HFFc6 (cell line): Measurements from ENCODE around the gene MGP. TPM values are rescaled to one million over a fixed set of nuclear protein-coding genes. Genes with fewer than 3 reads are reported as not detected.
A peak's percentile ranks its signal among the peaks of the same experiment; 100 is the strongest.

Source experiments
- DNase-seq: peaks from one replicate; pipeline ENCODE4 v3.0.0-alpha.2; 2018
- H3K27ac Mint-ChIP-seq: 2 replicates; pipeline ENCODE4 v1.8.0; 2020; ENCODE audit warnings: mild to moderate bottlenecking, mixed read lengths
- H3K27me3 Mint-ChIP-seq: 2 replicates; pipeline ENCODE4 v1.8.0; 2021; ENCODE audit warnings: mild to moderate bottlenecking, moderate library complexity, mixed read lengths; ENCODE audit not compliant: insufficient read depth
- H3K36me3 Mint-ChIP-seq: 2 replicates; pipeline ENCODE4 v1.8.0; 2021; ENCODE audit warnings: low read depth, mixed read lengths
- H3K4me1 Mint-ChIP-seq: 2 replicates; pipeline ENCODE4 v1.8.0; 2020; ENCODE audit warnings: low read depth, mixed read lengths
- H3K4me3 Mint-ChIP-seq: 2 replicates; pipeline ENCODE4 v1.8.0; 2020; ENCODE audit warnings: mild to moderate bottlenecking, moderate library complexity, mixed read lengths
- H3K9me3 Mint-ChIP-seq: 2 replicates; pipeline ENCODE4 v1.8.0; 2020; ENCODE audit warnings: mild to moderate bottlenecking, mixed read lengths
- long read RNA-seq: library from polyadenylated mRNA; unstranded; transcript quantifications from one replicate; pipeline ENCODE4 v2.0.0, GENCODE V29; 2019
- total RNA-seq, 6 experiments: library from RNA; stranded (reverse); fragmentation: NEBNext Ultra II Directional; extraction: Animal tissue kit (Norgen Biotek cat#: 25700); gene quantifications; 2 replicates in 1 of 6; 3 replicates in 5 of 6; pipeline ENCODE4 v1.2.3, GENCODE V29; 2021
- TF ChIP-seq, protein P1 (sequence below): fragments of 200-600 bp; sonication (generic); IDR thresholded peaks from 2 replicates; pipeline ENCODE4 v1.5.0; 2021; ENCODE audit warnings: antibody characterized with exemption, mild to moderate bottlenecking

MGP gene
- total RNA-seq = under 1 TPM in 2 of 6 experiments, not detected in 4; 0.46 to 0.60 TPM
- long read RNA-seq = 0 reads

- DNase-seq = no peak
- H3K27me3 Mint-ChIP-seq = peaks cover 19% of the 10 kb centered on the region
- TF ChIP-seq, protein P1, sequence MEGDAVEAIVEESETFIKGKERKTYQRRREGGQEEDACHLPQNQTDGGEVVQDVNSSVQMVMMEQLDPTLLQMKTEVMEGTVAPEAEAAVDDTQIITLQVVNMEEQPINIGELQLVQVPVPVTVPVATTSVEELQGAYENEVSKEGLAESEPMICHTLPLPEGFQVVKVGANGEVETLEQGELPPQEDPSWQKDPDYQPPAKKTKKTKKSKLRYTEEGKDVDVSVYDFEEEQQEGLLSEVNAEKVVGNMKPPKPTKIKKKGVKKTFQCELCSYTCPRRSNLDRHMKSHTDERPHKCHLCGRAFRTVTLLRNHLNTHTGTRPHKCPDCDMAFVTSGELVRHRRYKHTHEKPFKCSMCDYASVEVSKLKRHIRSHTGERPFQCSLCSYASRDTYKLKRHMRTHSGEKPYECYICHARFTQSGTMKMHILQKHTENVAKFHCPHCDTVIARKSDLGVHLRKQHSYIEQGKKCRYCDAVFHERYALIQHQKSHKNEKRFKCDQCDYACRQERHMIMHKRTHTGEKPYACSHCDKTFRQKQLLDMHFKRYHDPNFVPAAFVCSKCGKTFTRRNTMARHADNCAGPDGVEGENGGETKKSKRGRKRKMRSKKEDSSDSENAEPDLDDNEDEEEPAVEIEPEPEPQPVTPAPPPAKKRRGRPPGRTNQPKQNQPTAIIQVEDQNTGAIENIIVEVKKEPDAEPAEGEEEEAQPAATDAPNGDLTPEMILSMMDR = no peak
- peaks cover 21% of the 10 kb centered on the region for H3K4me1 Mint-ChIP-seq
- no peaks in the 10 kb centered on the region for H3K9me3 Mint-ChIP-seq
- H3K36me3 Mint-ChIP-seq = no peaks in the 10 kb centered on the region
- peak within 1 kb of the TSS; percentile 66 for H3K4me3 Mint-ChIP-seq
- H3K27ac Mint-ChIP-seq = no peak within 1 kb of the TSS
These were observed at the start of gene MGP for GRCh38 chr12:14885718-14886221. Gene MGP, minus strand, starts transcription at chr12:14885854. Its CDS starts 63 bp downstream, at chr12:14885791.

DNA sequence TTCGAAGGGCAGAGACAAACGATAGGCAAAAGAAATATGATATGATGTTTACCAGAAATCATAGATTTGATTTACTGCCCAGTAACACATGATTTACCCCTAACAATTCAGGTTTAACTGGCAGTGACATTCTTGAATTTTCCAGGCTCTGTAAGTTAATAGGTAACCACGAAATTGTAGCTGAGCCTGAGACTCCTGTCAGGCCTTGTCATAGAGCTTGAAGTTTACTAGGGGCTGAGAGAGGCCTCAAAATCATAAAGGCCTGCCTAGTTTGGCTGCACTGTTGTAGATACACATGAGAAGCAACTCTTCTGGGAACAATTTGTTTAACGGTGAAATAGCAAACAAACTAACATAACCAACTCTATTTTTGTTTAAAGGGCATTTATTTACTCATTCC is 49.4 kb upstream of the MGP start:
- no peak for DNase-seq
- Mint-ChIP-seq H3K4me3 (no peak overlapping the region), H3K36me3 (no peaks in the 10 kb centered on the region), H3K9me3 (no peaks in the 10 kb centered on the region), H3K4me1 (peaks cover 4% of the 10 kb centered on the region; the same call in 1 of the 2 replicates), H3K27ac (no peak overlapping the region), H3K27me3 (peaks cover 6% of the 10 kb centered on the region)
- TF ChIP-seq, protein P1 = no peak

GRCh38 chr12:14934511-14934910 is 48.9 kb upstream of the MGP start:
- no peaks in the 10 kb centered on the region for H3K36me3 Mint-ChIP-seq
- H3K9me3 Mint-ChIP-seq = no peaks in the 10 kb centered on the region
- H3K27me3 Mint-ChIP-seq = peaks cover 6% of the 10 kb centered on the region
- no peak overlapping the region for H3K27ac Mint-ChIP-seq
- peaks cover 4% of the 10 kb centered on the region; the same call in 1 of the 2 replicates for H3K4me1 Mint-ChIP-seq
- TF ChIP-seq, protein P1 = no peak
- H3K4me3 Mint-ChIP-seq = no peak overlapping the region
- DNase-seq = no peak

- H3K9me3 Mint-ChIP-seq = no peaks in the 10 kb centered on the region
- H3K27ac Mint-ChIP-seq = no peak overlapping the region
- H3K36me3 Mint-ChIP-seq = no peaks in the 10 kb centered on the region
- peaks cover 4% of the 10 kb centered on the region; the same call in 1 of the 2 replicates for H3K4me1 Mint-ChIP-seq
- H3K27me3 Mint-ChIP-seq = peaks cover 6% of the 10 kb centered on the region
- H3K4me3 Mint-ChIP-seq = no peak overlapping the region
- no peak for DNase-seq
- TF ChIP-seq, protein P1 = no peak
These were observed 46.3 kb upstream of the MGP start for GRCh38 chr12:14931791-14932560.

GRCh38 chr12:14931359-14931758 is 45.7 kb upstream of the MGP start:
- no peaks in the 10 kb centered on the region for H3K36me3 Mint-ChIP-seq
- DNase-seq = peak; percentile 1
- no peak overlapping the region for H3K27ac Mint-ChIP-seq
- H3K4me3 Mint-ChIP-seq = no peak overlapping the region
- TF ChIP-seq, protein P1 = no peak
- peaks cover 4% of the 10 kb centered on the region; the same call in 1 of the 2 replicates for H3K4me1 Mint-ChIP-seq
- peaks cover 6% of the 10 kb centered on the region for H3K27me3 Mint-ChIP-seq
- H3K9me3 Mint-ChIP-seq = no peaks in the 10 kb centered on the region
